COLO668 (cell line): Measurements from ENCODE around the gene AGPS.
"Not testable (repeated sequence)": the region's sequence is repeated elsewhere in the genome, so short reads cannot be mapped to it uniquely, and the experiment has no call there.

Source experiments
- DNase-seq: peaks from one replicate; lab custom pipeline; 2025; ENCODE audit not compliant: unreplicated experiment; lab: John Stamatoyannopoulos, UW

Gene AGPS

DNA sequence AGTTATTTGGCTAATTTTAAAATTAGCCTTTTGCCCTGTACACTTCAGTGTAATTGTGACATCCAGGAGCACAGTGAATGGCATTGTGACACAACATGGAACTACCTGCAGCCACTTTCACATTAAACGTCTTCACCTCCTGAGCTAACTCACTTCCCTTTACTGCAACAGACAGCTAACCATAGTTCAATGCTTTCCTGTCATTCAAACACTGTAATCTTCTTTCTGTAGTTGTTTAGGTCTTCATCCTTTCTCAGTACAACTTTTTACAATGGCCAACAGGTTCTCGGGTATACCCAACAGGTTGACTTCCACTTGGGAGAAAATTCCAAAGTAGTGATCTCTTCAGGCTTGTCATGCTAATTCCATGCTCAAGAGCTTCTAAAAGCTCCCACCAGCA lies 8.6 kb upstream of the AGPS start:
- no peak for DNase-seq

DNA sequence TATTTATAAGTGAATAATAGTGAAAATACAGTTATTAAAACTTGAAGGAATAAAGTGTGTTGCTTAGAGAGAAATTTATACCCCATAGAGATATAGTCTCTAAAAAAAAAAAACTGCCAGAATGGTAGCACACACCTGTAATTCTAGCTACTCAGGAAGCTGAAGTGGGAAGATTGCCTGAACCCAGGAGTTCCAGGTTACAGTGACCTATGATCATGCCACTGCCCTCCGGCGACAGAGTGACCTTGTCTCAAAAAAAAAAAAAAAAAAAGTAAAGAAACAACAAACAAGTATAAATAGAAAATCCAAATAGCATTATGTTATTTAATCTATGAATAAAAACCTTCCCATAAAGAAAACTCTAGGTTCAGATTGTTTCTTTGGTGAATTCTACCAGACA lies 7.4 kb upstream of the AGPS start:
- DNase-seq: no peak

DNA sequence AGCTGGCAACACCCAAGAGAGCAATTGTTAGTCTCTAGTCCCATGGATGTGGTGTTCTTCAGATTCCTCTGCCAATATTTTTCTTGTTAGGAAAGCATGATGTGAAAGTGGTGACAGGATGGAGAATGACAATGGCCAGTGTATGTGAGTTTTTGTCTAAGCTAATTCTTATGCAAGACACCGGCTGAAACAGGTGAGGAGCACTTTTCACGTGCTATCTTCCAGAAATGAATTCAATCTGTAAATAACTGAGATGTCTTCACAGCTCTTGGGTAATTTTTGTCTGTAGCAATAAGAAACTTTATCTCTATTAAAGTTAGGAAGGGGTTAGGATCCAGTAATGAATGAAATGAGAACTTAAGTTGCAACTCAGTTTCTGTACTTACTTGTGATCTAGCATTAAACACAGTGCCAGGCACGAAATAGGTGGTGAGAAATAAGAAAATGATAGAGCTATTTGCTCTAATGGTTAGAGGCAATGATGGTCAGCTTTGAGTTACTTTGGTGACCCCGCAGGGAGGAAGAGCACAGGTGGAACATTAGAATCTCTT lies 676 bp upstream of the AGPS start:
- no peak for DNase-seq

DNA sequence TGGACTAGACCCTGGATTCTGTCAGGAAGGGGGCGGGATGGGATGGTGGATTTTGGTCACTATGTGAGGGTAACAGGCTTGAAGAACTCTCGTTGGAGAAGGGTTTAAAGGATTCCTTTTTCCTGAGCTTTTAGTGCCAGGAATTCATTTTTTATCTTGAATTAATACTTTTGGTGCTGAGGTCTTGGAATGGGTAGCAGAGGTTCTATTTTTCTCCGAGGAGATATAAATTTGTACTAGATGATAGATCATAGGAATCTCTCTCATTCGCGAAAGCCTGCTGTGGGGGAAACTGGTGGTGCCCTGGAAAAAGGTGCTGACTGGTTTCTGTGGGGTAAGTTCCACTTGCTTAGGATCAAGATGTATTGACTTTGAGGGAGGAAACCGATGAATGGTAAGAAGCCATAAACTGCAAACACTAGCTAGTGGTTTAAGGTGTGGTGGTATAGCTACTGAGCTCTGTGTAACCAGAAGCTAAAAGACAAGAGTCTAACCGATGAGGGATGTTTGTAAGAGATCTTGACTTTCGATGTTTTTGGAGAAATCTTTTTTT lies 706 bp downstream of the AGPS start:
- DNase-seq: no peak

DNA sequence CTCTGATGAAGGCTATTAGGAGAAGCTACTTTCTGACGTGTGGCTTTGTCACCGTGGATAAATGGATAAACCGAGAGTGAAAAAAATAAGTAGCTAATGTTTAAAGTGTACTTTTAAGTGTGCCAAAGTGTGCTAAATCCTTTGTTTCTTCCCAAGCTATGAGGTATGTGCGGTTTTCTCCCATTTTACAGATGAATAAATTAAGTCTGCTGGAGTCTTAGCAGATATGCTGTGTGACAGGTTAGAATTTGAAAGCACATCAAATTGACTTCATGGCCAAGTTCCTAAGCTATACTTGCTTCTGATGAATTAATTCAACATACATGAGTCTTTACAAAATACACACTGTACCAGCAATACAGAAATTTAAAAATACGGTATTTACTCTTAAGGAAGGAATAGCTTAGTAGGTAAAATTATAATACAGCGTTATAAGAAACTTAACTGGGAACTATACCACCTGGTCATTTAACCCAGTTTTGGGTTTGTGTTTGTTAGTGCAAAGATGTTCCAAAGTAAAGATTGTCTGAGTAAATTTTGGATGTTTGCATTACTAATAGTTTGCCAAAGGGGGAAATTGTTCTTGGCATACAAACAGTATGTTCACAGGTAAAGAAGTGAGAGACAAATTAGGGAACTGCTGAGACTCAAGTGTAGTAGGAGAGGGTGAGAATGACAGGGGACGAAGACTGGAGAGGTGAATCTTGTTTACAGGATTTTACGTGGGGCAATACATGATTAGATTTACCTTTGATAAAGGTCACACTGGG lies 1.4 kb downstream of the AGPS start:
- no peak for DNase-seq

DNA sequence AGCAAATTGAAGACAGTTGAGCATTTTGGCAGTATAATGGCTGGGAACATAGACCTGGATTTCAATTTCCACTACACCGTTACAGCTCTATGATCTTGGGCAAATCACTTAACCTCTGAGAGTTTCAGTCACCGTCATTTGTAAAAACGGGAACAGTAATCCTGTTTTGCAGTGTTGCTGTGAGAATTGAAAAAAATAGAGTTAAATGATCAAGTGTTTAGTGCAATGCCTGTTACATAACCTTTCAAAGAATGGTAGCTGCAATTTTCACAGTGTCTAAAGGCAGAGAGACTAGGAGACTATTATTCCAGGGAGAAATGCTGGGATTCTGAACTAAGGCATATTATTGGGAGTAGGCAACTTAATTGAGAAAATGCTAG lies 2.0 kb downstream of the AGPS start:
- DNase-seq: no peak

DNA sequence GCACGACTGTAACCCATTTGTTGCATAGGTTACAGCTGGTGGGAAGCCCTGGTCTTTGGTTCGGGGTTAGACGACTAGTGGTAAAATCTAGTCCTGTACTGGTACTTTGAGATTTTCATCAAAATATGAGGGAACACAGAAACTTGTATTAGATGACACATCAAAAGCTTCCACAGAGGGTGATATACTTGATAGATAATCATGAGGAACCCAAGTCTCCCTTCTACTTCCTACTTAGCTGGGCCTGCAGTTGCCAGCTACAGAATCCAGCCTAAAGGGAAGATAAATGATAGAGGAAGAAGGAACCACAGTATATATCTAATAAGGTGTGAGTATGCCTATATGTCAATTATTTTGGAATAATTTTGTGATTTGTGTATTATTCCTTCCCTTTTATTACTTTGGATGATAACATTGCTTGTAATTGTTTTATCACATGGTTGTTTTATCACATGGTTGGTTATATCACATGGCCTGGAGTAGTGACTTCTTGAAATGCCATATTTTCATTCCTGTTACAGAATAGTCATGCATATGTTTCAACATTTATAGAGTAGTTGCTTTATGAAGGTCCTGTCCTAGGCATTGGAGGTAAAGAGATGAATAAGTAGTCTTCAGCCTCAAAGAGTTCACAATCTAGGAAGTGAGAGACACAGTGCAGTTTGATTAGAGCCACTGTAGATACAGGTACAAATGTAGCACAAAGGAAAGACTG lies 2.9 kb downstream of the AGPS start:
- no peak for DNase-seq

DNA sequence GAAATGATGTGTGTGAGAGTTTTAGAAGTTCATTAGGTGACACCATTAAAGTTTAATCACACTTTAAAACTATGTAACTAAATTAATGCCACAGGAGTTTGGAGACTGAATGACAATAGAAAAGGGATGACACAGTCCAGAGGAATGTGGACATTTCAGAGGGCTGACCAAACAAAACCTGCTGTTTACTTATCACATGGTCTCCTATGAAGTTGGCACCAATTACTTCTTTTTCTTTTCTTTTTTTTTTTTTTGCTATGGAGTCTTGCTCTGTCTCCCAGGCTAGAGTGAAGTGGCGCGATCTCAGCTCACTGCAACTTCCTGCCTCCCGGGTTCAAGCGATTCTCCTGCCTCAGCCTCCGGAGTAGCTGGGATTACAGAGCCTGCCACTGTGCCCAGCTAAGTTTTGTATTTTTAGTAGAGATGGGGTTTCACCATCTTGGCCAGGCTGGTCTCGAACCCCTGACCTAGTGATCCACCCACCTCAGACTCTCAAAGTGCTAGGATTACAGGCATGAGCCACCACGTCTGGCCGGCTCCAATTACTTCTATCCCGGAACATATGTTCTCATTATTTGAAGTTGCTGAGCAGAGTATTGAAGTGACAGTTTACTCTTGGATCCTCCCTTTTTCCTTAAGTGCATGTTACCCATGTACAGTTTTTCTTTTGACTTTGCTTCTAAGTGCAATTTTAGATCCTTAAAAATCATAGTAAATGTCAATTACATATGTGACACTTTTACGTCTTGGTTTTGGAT lies 4.3 kb downstream of the AGPS start:
- DNase-seq: no peak

DNA sequence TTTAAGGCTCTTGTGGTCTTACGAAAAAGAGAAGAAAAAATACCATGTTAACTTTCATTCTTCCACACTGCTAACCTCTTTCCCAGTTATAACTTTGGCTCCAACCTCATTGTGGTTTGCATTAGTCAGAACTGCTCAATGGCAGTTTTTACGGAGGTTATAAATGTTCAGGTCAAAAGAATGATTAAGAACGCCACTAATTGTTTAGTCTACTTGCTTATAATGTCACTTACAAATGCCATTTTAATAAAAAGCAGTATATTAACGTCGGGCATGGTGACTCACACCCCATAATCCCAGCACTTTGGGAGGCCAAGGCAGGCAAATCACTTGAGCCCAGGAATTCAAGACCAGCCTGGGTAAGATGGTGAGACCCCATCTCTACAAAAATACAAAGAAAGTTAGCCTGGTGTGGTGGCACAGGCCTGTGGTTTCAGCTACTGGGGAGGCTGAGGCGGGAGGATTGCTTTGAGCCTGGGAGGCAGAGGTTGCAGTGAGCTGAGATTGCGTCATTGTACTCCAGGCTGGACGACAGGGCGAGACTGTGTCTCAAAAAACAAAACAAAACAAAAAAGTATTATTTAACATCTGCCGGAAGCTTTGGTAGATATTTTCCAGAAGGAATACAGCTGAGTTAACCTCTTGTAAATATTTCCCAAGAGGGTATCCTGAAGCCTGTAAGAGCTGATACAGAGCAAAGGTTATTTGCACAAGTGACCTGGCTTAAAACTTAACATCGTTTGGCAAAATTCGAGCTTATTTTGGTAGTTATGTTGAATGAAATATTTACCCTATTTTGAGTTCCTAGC lies 5.1 kb downstream of the AGPS start:
- DNase-seq: no peak

DNA sequence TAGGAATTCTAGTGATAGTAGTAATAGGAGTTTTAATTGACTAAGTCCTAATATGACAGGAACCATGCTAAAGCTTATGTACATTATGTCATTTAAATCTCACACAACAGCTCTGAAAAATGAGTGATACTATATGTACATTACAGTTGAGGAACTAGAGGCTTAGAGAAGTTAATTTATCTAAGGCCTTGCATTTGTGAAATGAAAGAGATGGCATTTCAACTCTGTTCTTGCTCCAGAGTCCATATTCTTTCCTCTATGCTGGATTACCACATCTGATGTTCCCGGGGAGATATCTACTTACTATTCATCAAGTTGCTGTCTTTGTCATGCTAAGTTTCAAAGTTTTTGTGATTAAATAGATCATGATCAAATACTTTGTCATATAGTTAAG lies 5.7 kb downstream of the AGPS start:
- no peak for DNase-seq

DNA sequence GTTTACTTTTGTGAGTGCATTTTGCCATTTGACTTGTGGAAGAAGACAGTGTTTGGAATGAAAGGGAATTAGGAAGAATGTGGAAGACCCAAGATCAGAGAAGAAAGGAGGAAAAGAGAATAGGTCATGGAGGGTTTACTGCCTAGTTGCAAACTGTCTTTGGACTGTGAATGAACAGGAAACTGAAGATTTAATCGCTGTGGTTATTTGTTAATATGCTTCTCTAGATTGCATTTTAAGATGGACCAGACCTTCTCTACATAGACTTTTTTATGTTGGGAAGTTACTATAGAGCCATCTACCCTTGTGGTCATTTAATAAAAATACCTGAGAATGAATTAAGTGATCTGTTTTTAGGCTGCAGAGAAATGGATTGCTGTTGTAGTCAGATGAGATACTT lies 6.2 kb downstream of the AGPS start:
- no peak for DNase-seq

DNA sequence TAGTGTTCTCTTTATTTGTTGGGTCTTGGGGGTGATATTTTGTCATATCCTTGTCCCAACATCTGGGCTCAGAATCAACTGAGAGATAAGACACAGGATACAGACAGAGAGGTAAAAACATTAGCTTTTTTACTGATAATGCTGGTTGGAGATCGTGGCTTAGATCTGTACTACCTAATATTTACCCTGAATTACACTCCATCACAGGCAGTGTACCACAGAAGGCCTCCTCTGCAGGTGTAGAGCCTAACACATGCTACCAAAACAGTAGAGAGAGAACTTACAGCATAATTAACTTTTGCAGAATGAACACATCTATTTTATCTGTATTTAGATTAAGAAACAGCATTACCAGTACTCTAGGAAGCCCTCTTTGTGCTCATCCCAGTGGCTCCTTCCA lies 6.8 kb downstream of the AGPS start:
- no peak for DNase-seq

DNA sequence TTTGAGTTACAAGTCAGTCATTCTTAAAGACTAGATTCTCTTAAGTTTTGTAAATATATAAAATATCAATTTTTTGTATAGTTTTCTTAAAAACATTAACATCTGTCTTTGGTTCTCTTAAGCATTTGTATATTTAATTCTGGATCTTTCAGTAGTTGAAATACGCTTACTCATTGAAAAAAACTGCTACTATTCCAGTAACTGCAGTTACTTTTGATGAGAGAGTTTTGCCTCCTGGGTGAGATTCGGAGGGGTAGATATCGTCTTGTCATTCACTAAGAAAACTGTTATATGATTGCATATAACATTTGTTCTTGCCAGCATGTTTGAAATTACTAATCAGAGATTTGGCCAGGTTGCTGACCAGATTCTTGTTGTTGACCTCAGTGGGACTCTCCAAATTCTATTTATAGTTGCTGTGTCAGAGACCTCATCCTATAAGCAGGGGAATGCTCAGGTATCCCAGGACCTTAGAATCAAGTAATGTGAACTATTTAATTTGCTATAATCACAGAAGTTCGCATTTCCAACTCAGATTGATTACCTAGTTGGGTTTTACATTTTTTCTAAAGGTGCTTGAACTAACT lies 7.9 kb downstream of the AGPS start:
- DNase-seq: no peak

DNA sequence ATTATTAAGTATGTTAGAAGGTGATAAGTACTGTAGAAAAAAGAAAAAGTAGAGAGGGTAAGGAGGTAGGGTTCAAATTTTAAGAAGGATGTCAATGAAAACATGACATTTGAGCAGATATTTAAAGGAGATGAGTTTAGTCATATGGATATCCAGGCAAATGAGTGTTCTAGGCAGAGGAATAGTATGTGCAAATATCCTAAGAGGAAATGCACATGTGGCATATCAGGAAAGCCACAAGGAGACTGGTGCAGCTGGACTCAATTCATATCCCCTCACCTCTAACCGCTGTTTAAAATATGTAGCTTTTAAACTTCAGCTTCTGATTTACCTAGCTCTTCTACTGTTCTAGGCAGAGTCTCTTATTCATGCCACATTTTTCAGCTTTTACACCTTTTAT lies 9.5 kb downstream of the AGPS start:
- no peak for DNase-seq

DNA sequence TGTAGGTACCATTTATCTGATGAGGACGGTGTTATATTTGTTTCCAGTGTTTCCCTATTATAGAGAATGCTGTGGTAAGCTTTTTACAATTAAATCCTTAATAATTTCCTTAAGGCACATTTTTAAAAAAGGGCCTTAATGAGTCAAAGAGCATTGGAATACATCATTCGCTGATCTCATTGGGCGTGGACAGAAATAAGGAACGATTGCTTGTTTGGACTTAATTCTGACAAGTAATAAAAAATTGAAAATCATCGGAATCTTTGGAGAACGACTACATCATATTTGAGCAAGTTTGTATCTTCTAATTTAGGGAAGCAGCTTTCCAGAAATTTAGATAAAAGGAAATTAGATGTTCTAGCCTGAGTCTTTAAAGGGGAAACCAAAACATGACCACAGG lies 11.3 kb downstream of the AGPS start:
- DNase-seq: no peak

DNA sequence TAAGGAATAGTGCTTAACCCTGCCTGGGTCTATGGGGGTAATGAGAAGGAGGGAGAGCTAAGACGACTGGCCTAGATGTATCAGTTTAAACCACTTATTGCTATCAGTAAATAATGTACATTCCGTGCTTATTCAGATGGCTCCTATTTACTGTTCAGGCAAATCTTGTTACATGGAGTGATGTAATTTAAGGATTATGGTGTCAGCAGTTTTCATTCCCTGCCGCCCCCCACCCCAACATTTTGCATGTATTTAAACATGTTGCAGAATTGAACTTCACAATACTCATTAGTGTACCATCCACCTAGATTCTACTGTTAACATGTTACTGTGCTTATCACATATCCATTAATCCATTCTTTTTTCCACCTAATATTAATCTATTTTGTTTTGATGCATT lies 11.7 kb downstream of the AGPS start:
- DNase-seq: no peak

DNA sequence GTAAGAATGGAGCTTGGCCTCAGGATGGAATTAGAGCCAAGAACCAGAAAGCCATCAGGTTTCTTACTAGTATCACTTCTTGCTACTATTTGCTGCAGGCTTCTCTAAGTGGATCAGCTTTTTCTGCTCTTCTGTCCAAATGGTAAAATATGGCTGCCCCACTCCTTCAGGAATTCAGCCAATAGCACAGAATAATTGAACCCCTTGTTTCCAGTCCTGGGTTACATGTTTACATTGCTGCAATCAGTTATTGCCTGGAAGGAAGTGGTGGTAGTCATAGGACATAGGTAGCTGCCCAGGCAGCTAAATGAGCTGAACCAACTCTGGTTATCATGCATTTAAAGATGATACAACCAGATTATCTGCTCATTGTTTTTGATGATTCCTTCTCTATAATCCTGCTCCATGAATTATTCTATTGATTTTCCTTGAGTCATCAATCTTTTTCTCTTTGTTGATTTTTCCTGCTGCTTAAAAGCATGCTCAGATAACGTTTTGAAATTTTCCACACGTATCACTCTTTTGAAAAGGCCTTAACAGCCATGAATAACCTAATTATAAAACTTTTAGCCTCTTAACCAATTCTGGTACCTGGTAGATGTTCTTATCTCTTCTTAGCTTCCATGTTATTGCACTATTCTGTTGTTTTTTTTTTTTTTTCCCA lies 12.6 kb downstream of the AGPS start:
- DNase-seq: no peak

DNA sequence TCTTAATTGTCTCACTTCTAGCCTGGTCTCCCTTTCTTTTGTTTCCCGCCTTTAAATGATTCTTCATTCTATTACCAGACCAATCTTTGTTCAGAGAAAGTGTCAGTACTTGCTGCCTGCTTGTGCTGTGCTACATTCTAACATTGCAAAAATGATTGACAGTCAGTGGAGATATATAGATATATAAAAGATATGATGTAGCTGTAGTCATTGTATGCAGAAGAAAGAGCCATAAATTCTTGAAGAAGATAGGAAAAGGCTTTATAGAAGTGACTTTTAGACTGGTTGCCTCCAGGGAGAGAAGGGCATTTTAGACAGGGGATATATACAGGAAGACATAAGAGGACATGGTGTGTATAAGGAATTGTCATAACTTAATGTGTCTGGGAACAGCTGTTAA lies 13.6 kb downstream of the AGPS start:
- DNase-seq: no peak

DNA sequence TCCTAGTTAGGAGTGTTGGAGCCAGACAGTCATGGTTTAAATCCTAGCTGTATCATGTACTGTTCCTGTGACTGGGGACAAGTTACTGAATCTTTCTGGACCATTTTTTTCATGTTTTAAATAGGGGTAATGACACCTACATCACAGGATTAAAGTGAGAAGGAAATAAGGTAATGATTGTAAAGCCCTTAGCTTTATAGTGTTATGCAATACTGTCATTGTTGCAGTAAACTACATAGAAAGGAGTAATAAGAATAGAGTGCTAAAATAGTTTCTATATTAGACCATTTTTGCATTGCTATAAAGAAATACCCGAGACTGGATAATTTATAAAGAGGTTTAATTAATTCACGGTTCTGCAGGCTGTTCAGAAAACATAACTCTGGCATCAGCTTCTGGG lies 14.5 kb downstream of the AGPS start:
- no peak for DNase-seq

DNA sequence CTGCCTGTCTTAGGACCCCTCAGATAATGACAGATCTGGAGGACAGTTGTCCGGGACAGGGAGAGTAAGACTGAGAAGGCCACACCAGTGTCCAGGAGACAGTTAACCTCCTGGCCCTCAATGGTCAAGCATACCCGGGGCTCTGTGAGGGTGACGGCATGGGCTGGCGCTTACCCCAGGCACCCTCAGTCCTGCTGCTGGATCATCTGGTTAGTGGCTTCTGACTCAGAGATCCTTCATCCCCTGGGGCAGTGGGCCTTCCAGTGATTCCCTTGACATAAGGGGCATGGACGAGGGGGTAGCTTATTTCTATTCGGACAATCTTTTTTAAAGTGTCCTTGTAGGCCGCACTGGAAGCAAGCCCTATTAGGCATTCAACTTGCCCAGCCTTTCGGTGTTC lies 18.1 kb downstream of the AGPS start:
- not testable (repeated sequence) for DNase-seq
